ENCODE data around the gene HERPUD1.

Gene HERPUD1

GRCh38 chr16:56891685-56892084 lies 40.3 kb upstream of the HERPUD1 start:
- Histone ChIP-seq H3K27ac (replicated peaks) (no peak overlapping the region), H3K4me3 (replicated peaks; ENCODE audit: insufficient read depth, low read length) (no peak overlapping the region), H3K27me3 (ENCODE audit: insufficient read depth, poor library complexity, severe bottlenecking) (no peaks in the 10 kb centered on the region)
- TF ChIP-seq CTCF (IDR thresholded peaks at IDR 0.05; ENCODE audit: insufficient read depth, low read length), result no peak
- TF ChIP-seq GABPA (IDR thresholded peaks at IDR 0.05; ENCODE audit: low read depth), result no peak
- no peak for TF ChIP-seq SPI1 (IDR thresholded peaks at IDR 0.05; ENCODE audit: borderline replicate concordance, low read depth)
- no peak for TF ChIP-seq POLR2AphosphoS5 (IDR thresholded peaks at IDR 0.05; ENCODE audit: low read depth)
- TF ChIP-seq, protein P1, sequence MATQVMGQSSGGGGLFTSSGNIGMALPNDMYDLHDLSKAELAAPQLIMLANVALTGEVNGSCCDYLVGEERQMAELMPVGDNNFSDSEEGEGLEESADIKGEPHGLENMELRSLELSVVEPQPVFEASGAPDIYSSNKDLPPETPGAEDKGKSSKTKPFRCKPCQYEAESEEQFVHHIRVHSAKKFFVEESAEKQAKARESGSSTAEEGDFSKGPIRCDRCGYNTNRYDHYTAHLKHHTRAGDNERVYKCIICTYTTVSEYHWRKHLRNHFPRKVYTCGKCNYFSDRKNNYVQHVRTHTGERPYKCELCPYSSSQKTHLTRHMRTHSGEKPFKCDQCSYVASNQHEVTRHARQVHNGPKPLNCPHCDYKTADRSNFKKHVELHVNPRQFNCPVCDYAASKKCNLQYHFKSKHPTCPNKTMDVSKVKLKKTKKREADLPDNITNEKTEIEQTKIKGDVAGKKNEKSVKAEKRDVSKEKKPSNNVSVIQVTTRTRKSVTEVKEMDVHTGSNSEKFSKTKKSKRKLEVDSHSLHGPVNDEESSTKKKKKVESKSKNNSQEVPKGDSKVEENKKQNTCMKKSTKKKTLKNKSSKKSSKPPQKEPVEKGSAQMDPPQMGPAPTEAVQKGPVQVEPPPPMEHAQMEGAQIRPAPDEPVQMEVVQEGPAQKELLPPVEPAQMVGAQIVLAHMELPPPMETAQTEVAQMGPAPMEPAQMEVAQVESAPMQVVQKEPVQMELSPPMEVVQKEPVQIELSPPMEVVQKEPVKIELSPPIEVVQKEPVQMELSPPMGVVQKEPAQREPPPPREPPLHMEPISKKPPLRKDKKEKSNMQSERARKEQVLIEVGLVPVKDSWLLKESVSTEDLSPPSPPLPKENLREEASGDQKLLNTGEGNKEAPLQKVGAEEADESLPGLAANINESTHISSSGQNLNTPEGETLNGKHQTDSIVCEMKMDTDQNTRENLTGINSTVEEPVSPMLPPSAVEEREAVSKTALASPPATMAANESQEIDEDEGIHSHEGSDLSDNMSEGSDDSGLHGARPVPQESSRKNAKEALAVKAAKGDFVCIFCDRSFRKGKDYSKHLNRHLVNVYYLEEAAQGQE (IDR thresholded peaks at IDR 0.05; ENCODE audit: insufficient replicate concordance, low read depth), result no peak
- no peak for DNase-seq (ENCODE audit: low read depth in 1 of 2, low spot score in 1 of 2)

DNA sequence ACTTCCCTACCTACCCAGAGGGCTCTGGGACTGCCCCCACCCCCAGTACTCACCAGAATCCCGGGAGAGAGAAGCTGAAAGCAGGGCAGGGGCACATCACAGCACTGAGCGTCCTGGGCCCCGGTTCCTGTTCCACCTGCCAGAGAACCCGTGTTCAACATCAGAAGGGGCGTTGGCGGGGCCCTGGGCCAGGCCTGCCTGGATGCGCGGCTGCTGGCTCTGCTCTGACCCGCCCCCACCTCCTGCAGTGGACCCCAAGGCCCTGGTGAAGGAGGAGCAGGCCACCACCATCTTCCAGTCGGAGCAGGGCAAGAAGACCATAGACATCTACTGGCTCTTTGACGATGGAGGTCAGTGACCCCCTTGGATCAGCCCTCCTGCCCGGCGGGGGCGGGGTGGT lies 39.2 kb upstream of the HERPUD1 start:
- no peak overlapping the region for H3K4me3 ChIP-seq (replicated peaks; ENCODE audit: insufficient read depth, low read length)
- no peak for DNase-seq (ENCODE audit: low read depth in 1 of 2, low spot score in 1 of 2)

DNA sequence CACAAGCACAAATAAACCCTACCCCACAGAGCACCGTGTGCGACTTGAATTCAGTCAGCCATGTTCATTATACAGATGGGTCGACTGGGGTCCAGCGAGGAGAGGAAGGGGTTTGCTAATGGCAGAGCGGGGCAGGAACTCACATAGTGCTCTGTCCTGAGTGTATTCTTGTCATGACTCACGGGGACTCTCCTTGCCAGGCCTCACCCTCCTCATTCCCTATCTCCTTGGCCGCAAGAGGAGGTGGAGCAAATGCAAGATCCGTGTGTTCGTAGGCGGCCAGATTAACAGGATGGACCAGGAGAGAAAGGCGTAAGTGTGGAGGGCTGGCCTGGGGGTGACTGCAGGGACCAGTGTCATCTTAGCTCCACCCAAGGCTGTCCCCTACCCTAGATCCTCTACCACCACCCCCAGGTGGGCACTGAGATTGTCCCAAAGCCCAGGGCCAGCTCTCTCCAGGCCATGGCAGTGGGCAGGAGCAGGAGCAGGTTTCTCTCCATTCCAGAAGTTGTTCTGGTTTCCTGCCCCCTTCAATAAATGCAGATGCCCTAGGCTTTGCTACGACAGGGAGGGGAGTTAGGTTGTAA lies 37.5 kb upstream of the HERPUD1 start:
- H3K4me3 ChIP-seq (replicated peaks; ENCODE audit: insufficient read depth, low read length), result no peak overlapping the region
- TF ChIP-seq CTCF (IDR thresholded peaks at IDR 0.05; ENCODE audit: insufficient read depth, low read length) (no peak), SPI1 (IDR thresholded peaks at IDR 0.05; ENCODE audit: borderline replicate concordance, low read depth) (no peak), GABPA (IDR thresholded peaks at IDR 0.05; ENCODE audit: low read depth) (no peak), POLR2AphosphoS5 (IDR thresholded peaks at IDR 0.05; ENCODE audit: low read depth) (no peak)
- TF ChIP-seq, protein P1 (IDR thresholded peaks at IDR 0.05; ENCODE audit: insufficient replicate concordance, low read depth), result no peak
- no peak overlapping the region for H3K27ac ChIP-seq (replicated peaks)
- DNase-seq (ENCODE audit: low read depth in 1 of 2, low spot score in 1 of 2), result no peak
- H3K27me3 ChIP-seq (ENCODE audit: insufficient read depth, poor library complexity, severe bottlenecking), result no peaks in the 10 kb centered on the region

More for the DNA sequence above, 39.2 kb upstream of the HERPUD1 start:
- Histone ChIP-seq H3K27me3 (ENCODE audit: insufficient read depth, poor library complexity, severe bottlenecking) (no peaks in the 10 kb centered on the region), H3K27ac (replicated peaks) (no peak overlapping the region)
- TF ChIP-seq SPI1 (IDR thresholded peaks at IDR 0.05; ENCODE audit: borderline replicate concordance, low read depth) (no peak), GABPA (IDR thresholded peaks at IDR 0.05; ENCODE audit: low read depth) (no peak), CTCF (IDR thresholded peaks at IDR 0.05; ENCODE audit: insufficient read depth, low read length) (no peak), POLR2AphosphoS5 (IDR thresholded peaks at IDR 0.05; ENCODE audit: low read depth) (no peak)
- TF ChIP-seq, protein P1 (IDR thresholded peaks at IDR 0.05; ENCODE audit: insufficient replicate concordance, low read depth), result no peak

Measured in HL-60 (cell line).